ENCODE results near the gene PDSS2. TPM values are rescaled to one million over a fixed set of nuclear protein-coding genes. Genes with fewer than 3 reads are reported as not detected.

The PDSS2 gene
- total RNA-seq, 3 donors from 2014 or later (not counting 1 experiment from before 2014, with no cell fraction given), result 11.2 to 15.5 (median 14.2) TPM

DNA sequence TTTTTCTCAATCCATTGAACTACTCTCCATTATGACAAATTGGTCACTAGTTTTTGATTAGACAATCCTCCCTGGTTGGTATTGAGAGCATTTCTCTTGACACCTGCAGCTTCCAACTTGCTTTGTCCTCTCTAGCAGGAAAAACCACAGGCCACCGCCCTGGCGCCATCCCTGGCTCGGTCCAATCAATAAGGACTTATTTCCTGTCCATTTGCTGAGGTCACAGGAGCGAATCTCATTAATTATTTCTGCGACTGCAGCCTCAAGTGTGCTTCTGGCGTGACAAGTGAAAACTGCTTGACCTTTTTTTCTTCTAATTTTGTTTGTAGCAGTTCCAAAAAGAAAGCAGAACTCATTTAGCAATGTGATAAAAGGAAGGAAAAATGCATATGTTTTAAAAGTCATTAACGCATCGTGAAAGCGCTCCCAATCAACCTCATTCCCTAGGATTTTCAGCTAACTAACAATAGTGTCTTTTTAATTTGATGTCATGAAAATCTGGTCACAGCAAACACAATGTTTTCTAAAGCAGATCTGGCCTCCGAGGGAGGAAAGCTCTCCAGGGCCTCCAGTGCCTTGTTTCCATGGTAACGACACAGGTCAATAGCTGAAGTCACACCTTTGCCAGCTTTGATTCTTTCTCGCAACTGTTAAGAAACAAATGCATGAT, 305.1 kb downstream of the PDSS2 start:
- Histone ChIP-seq H3K27me3 (ENCODE audit: control insufficient read depth, insufficient read depth, low read length) (no peaks in the 10 kb centered on the region), H3K9me3 (ENCODE audit: control insufficient read depth, insufficient read depth, low read length) (no peaks in the 10 kb centered on the region), H3K4me3 (ENCODE audit: low read length) (no peak overlapping the region), H3K36me3 (ENCODE audit: control insufficient read depth, insufficient read depth, low read length) (peaks cover 2% of the 10 kb centered on the region), H3K4me1 (ENCODE audit: control insufficient read depth, insufficient read depth, low read length) (no peaks in the 10 kb centered on the region), H3K27ac (ENCODE audit: low read length) (no peak overlapping the region)
- TF ChIP-seq, protein P1, sequence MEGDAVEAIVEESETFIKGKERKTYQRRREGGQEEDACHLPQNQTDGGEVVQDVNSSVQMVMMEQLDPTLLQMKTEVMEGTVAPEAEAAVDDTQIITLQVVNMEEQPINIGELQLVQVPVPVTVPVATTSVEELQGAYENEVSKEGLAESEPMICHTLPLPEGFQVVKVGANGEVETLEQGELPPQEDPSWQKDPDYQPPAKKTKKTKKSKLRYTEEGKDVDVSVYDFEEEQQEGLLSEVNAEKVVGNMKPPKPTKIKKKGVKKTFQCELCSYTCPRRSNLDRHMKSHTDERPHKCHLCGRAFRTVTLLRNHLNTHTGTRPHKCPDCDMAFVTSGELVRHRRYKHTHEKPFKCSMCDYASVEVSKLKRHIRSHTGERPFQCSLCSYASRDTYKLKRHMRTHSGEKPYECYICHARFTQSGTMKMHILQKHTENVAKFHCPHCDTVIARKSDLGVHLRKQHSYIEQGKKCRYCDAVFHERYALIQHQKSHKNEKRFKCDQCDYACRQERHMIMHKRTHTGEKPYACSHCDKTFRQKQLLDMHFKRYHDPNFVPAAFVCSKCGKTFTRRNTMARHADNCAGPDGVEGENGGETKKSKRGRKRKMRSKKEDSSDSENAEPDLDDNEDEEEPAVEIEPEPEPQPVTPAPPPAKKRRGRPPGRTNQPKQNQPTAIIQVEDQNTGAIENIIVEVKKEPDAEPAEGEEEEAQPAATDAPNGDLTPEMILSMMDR (IDR thresholded peaks at IDR 0.05), result no peak
- Mint-ChIP-seq H3K9me3 (no peaks in the 10 kb centered on the region), H3K36me3 (no peaks in the 10 kb centered on the region), H3K27ac (no peak overlapping the region), H3K27me3 (ENCODE audit: low read depth in 2 of 2) (no peaks in the 10 kb centered on the region), H3K4me3 (no peak overlapping the region), H3K4me1 (peaks cover 0 to 8% of the 10 kb centered on the region in 2 donors)
- no peak for ATAC-seq
- intact Hi-C loops (cut with micrococcal nuclease), result no loop called here
- no peak for DNase-seq
- 92% methylated on average over 9 of the region's 12 CpGs for WGBS (ENCODE audit: insufficient coverage)

DNA sequence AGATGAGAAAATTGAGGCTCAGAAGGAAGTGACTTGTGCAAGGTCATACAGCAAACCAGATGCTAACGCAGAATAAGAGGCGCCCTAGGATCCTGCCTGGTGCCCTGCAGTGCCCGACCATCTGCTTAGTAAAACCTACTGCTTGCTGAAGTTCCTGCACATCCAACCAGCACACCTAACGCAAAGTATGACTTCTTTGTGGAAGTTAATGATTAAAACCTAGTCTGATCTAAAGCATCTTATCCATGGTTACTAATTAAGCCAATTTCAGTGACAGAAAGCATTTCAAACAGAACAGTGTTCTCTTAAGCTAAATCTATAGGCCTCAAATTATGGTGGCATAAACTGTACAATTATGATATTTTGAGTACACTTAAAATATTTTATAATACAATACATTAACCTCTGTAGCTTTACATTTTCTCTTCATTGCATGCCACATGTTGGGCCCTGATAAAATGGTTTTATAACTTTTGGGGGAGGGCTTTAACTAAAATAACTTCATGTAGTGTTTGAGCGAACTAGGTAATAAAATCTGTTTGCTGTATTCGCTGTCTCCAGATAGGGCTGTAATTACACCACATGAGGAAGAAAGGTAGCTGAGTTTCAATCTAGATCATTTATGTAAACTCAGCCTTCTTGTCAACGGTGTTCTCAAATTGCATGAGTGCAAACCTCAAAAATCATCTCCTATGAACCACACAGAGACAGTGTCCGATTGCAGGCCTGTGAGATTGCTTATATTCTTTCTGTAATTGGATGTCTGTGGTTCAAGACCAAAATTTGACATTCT, 306.5 kb downstream of the PDSS2 start:
- peaks cover 0 to 8% of the 10 kb centered on the region in 2 donors for H3K4me1 Mint-ChIP-seq
- Histone ChIP-seq H3K27me3 (ENCODE audit: control insufficient read depth, insufficient read depth, low read length) (no peaks in the 10 kb centered on the region), H3K36me3 (ENCODE audit: control insufficient read depth, insufficient read depth, low read length) (peaks cover 2% of the 10 kb centered on the region), H3K4me1 (ENCODE audit: control insufficient read depth, insufficient read depth, low read length) (no peaks in the 10 kb centered on the region), H3K27ac (ENCODE audit: low read length) (no peak overlapping the region), H3K9me3 (ENCODE audit: control insufficient read depth, insufficient read depth, low read length) (no peaks in the 10 kb centered on the region), H3K4me3 (ENCODE audit: low read length) (no peak overlapping the region)
- no peaks in the 10 kb centered on the region for H3K27me3 Mint-ChIP-seq (ENCODE audit: low read depth in 2 of 2)
- 95% methylated on average over 5 of the region's 8 CpGs for WGBS (ENCODE audit: insufficient coverage)
- no peak for ATAC-seq
- no peak overlapping the region for H3K27ac Mint-ChIP-seq
- no peak for DNase-seq
- TF ChIP-seq, protein P1 (IDR thresholded peaks at IDR 0.05), result no peak
- H3K36me3 Mint-ChIP-seq, result no peaks in the 10 kb centered on the region
- no peak overlapping the region for H3K4me3 Mint-ChIP-seq
- intact Hi-C loops (cut with micrococcal nuclease), result no loop called here
- H3K9me3 Mint-ChIP-seq, result no peaks in the 10 kb centered on the region

DNA sequence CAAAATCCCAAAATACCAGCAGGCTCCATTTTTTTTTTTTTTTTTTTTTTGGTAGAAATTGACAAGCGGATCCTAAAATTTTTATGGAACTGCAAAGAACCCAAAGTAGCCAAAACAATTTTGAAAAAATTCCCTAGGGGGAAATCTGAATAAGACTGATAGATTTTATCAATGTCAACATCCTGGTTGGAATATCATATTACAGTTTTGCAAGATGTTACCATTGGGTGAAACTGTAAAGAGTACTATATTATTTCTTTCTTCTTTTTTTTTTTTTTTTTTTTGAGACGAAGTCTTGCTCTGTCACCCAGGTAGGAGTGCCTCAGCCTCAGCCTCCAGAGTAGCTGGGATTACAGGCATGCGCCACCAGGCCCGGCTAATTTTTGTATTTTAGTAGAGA, 314.7 kb downstream of the PDSS2 start:
- Histone ChIP-seq H3K27ac (ENCODE audit: low read length) (no peak overlapping the region), H3K4me1 (ENCODE audit: control insufficient read depth, insufficient read depth, low read length) (no peaks in the 10 kb centered on the region), H3K9me3 (ENCODE audit: control insufficient read depth, insufficient read depth, low read length) (no peaks in the 10 kb centered on the region), H3K4me3 (ENCODE audit: low read length) (no peak overlapping the region), H3K27me3 (ENCODE audit: control insufficient read depth, insufficient read depth, low read length) (no peaks in the 10 kb centered on the region), H3K36me3 (ENCODE audit: control insufficient read depth, insufficient read depth, low read length) (no peaks in the 10 kb centered on the region)
- Mint-ChIP-seq H3K4me1 (no peaks in the 10 kb centered on the region), H3K4me3 (no peak overlapping the region), H3K36me3 (no peaks in the 10 kb centered on the region), H3K9me3 (no peaks in the 10 kb centered on the region), H3K27ac (no peak overlapping the region), H3K27me3 (ENCODE audit: low read depth in 2 of 2) (no peaks in the 10 kb centered on the region)
- ATAC-seq (no peak), DNase-seq (no peak)
- TF ChIP-seq, protein P1 (IDR thresholded peaks at IDR 0.05), result no peak
- intact Hi-C loops (cut with micrococcal nuclease), result no loop called here
- WGBS (ENCODE audit: insufficient coverage), result 94% methylated on average over 2 of the region's 4 CpGs
